Vagina (tissue), 2 donors: ENCODE measurements around the gene BAAT. TPM values are rescaled to one million over a fixed set of nuclear protein-coding genes. Genes with fewer than 3 reads are reported as not detected.
A peak's percentile ranks its signal among the peaks of the same experiment; 100 is the strongest.

Experiments
- DNase-seq, 2 donors: peaks; one replicate each; pipeline ENCODE4 v3.0.0-alpha.2; 2017; ENCODE audit errors: extremely low spot score in 2 of 2
- H3K27ac ChIP-seq: fragments of 200-600 bp; sonication (generic); one replicate; pipeline ENCODE4 v1.5.1; 2019
- H3K27me3 ChIP-seq: fragments of 200-600 bp; sonication (generic); one replicate; pipeline ENCODE4 v1.5.1; 2019
- H3K36me3 ChIP-seq, 2 donors: fragments of 200-600 bp; sonication (generic); one replicate each; pipeline ENCODE4 v1.5.1; 2017 to 2019
- H3K4me1 ChIP-seq: fragments of 200-600 bp; sonication (generic); one replicate; pipeline ENCODE4 v1.5.1; 2019
- H3K4me3 ChIP-seq, 2 donors: fragments of 200-600 bp; sonication (generic); 1 replicate in 1 of 2; 2 replicates in 1 of 2; pipeline ENCODE4 v1.5.1; 2016 to 2019
- H3K9me3 ChIP-seq: fragments of 200-600 bp; sonication (generic); one replicate; pipeline ENCODE4 v1.5.1; 2019
- CTCF ChIP-seq, 3 experiments: fragments of 450-650 bp in 2 of 3; fragments of 200-600 bp in 1 of 3; sonication (generic) in 1 of 3; IDR thresholded peaks; one replicate each; pipeline ENCODE4 v1.5.1; 2017 to 2019; ENCODE audit warnings: antibody characterized with exemption in 3 of 3, mild to moderate bottlenecking in 2 of 3, moderate library complexity in 2 of 3
- POLR2A ChIP-seq, 2 donors: fragments of 450-650 bp; IDR thresholded peaks; one replicate each; pipeline ENCODE4 v1.6.1; 2017; ENCODE audit warnings: antibody characterized with exemption in 2 of 2, mild to moderate bottlenecking in 2 of 2, moderate library complexity in 2 of 2
- POLR2AphosphoS5 ChIP-seq, 2 donors: sonication (generic); formaldehyde crosslinking; IDR thresholded peaks; one replicate each; pipeline ENCODE4 v1.9.0; 2017; ENCODE audit warnings: antibody characterized with exemption in 2 of 2, mild to moderate bottlenecking in 2 of 2, low read depth in 1 of 2; ENCODE audit not compliant: insufficient read depth in 1 of 2
- intact Hi-C: fragments of 100-400 bp; cut with DNase I; formaldehyde crosslinking; loops from one replicate; pipeline ENCODE4 v1.15.1; 2023
- total RNA-seq: library from RNA; depleted of rRNA; stranded (reverse); fragments of >200 nt; gene quantifications from one replicate; pipeline ENCODE4 v1.2.3, GENCODE V29; 2016

Gene BAAT
- total RNA-seq, 1 donor from 2014 or later, result not detected

GRCh38 chr9:101398930-101399642, 14.3 kb upstream of the BAAT start:
- peaks cover 45% of the 10 kb centered on the region for H3K4me1 ChIP-seq

GRCh38 chr9:101398068-101398929, 13.5 kb upstream of the BAAT start, which contains the start of the genes MRPL50 and ZNF189:
Gene MRPL50 (minus strand): TSS chr9:101398618. CDS start chr9:101398592, 26 bp downstream.
Gene ZNF189 (plus strand): TSS chr9:101398851. CDS start chr9:101399157, 306 bp downstream.
- TF ChIP-seq POLR2A (IDR thresholded peaks at IDR 0.05), result peak; percentile 61 to 73
- TF ChIP-seq POLR2AphosphoS5 (IDR thresholded peaks at IDR 0.05; ENCODE audit: insufficient read depth in 1 of 2, low read depth in 1 of 2), result peak; percentile 94 to 98
- TF ChIP-seq CTCF (IDR thresholded peaks at IDR 0.05), result peak in 1 of 3 experiments; percentile 30
- Histone ChIP-seq H3K36me3 (peaks cover 2 to 34% of the 10 kb centered on the region in 2 donors), H3K4me1 (peaks cover 45% of the 10 kb centered on the region), H3K27ac (peak within 1 kb of the TSS; percentile 87), H3K4me3 (peak within 1 kb of the TSS; percentile 78 to 88), H3K27me3 (no peaks in the 10 kb centered on the region), H3K9me3 (peaks cover 1% of the 10 kb centered on the region)
- intact Hi-C loops, result loop anchor here (10.0 kb wide), 1 partner anchor 137 kb away; the partner anchor contains the start of gene RNF20
- DNase-seq, result peak; percentile 99 to 100

More at GRCh38 chr9:101398930-101399642, 14.3 kb upstream of the BAAT start:
- no peak for DNase-seq
- TF ChIP-seq CTCF (IDR thresholded peaks at IDR 0.05) (no peak), POLR2A (IDR thresholded peaks at IDR 0.05) (no peak), POLR2AphosphoS5 (IDR thresholded peaks at IDR 0.05; ENCODE audit: insufficient read depth in 1 of 2, low read depth in 1 of 2) (no peak)
- no peaks in the 10 kb centered on the region for H3K27me3 ChIP-seq
- H3K4me3 ChIP-seq, result peak overlapping the region; percentile 78 to 88
- peak overlapping the region; percentile 87 for H3K27ac ChIP-seq
- peaks cover 8% of the 10 kb centered on the region for H3K9me3 ChIP-seq
- peaks cover 4 to 42% of the 10 kb centered on the region in 2 donors for H3K36me3 ChIP-seq
- intact Hi-C loops, result loop anchor here (10.0 kb wide), 1 partner anchor 136 kb away; the partner anchor contains the start of gene RNF20

GRCh38 chr9:101397746-101398067, 12.9 kb upstream of the BAAT start:
- peaks cover 0 to 28% of the 10 kb centered on the region in 2 donors for H3K36me3 ChIP-seq
- DNase-seq, result no peak
- intact Hi-C loops, result loop anchor here (10.0 kb wide), 1 partner anchor 137 kb away; the partner anchor contains the start of gene RNF20
- H3K27ac ChIP-seq, result peak overlapping the region; percentile 86
- H3K4me1 ChIP-seq, result peaks cover 45% of the 10 kb centered on the region
- H3K27me3 ChIP-seq, result no peaks in the 10 kb centered on the region
- TF ChIP-seq POLR2A (IDR thresholded peaks at IDR 0.05), result no peak
- no peak for TF ChIP-seq CTCF (IDR thresholded peaks at IDR 0.05)
- H3K4me3 ChIP-seq, result peak overlapping the region; percentile 78 to 88
- no peaks in the 10 kb centered on the region for H3K9me3 ChIP-seq

- TF ChIP-seq POLR2AphosphoS5 (IDR thresholded peaks at IDR 0.05; ENCODE audit: insufficient read depth in 1 of 2, low read depth in 1 of 2) (no peak), CTCF (IDR thresholded peaks at IDR 0.05) (no peak), POLR2A (IDR thresholded peaks at IDR 0.05) (no peak)
- DNase-seq, result no peak
- H3K4me3 ChIP-seq, result no peak overlapping the region
- peaks cover 27% of the 10 kb centered on the region for H3K4me1 ChIP-seq
- H3K9me3 ChIP-seq, result no peaks in the 10 kb centered on the region
- no peak overlapping the region for H3K27ac ChIP-seq
- no peaks in the 10 kb centered on the region for H3K27me3 ChIP-seq
- intact Hi-C loops, result loop anchor here (10.0 kb wide), 1 partner anchor 140 kb away; the partner anchor contains the start of gene RNF20
- peaks cover 0 to 11% of the 10 kb centered on the region in 2 donors for H3K36me3 ChIP-seq
Observed at GRCh38 chr9:101394687-101395086, 9.9 kb upstream of the BAAT start.
